Glomerular visceral epithelial cell (primary cell): ENCODE results near the gene VWDE.
"Not testable (repeated sequence)": the region's sequence is repeated elsewhere in the genome, so short reads cannot be mapped to it uniquely, and the experiment has no call there.

Experiments
- DNase-seq: peaks from one replicate; pipeline ENCODE4 v3.0.0-alpha.2; 2016; ENCODE audit errors: extremely low spot score

The VWDE gene

DNA sequence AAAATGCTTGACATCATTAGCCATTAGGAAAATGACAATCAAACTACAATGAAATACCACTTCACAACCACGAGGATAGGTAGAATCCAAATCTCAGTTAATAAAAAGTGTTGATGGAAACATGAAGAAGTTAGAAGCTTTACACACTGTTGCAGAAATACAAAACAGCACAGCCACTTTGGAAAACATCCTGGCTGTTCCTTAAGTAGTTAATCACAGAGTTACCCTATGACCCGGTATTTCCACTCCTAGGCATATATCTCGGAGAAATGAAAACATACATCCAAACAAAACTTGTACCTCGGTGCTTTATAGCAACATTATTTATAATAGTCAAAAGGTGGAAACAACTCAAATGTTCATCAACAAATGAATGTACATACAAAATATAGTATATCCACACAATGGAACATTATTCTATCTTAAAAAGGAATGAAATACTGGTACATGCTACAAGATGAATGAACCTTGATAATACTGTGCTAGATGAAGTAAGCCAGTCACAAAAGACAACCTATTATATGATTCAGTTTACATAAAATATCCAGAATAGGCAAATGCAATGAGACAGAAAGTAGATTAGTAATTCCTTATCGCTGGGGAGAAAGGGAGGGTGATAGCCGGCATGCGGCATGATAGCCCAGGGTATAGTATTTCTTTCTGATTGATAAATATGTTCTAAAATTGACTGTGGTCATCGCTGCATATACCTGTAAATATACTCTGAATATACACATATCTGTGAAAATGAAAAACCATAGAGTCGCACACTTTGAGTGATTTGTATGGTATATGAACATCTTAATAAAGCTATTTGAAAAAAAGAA is 1.9 kb downstream of the VWDE start:
- no peak for DNase-seq

DNA sequence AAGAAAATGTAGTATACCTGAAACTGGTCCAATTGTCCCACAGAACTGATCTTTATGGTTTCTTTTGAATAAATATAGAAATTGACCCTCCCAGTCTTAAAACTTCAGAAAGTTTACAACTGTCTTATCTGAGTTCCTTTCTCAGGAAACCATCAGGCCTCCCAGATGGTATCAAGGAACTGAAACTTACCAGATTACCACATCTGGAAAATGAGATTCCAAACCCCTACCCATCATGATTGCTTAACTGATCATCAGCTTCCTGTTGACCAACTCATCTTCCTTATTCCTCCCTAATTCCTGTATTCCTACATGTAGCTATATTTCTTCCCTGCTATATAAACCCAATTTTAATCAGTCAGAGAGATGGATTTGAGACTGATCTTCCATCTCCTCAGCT is 5.5 kb downstream of the VWDE start:
- DNase-seq = no peak

DNA sequence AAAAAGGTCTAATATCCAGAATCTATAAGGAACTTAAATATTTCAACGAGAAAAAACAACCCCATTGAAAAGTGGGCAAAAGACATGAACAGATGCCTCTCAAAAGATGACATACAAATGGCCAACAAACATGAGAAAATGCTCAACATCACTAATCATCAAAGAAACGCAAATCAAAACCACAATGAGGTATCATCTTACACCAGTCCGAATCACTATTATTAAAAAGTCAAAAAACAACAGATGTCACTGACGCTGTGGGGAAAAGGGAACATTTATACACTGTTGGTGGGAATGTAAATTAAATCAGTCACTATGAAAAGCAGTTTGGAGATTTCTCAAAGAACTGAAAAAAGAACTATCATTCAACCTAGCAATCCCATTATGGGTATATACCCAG is 6.0 kb downstream of the VWDE start:
- DNase-seq = no peak

DNA sequence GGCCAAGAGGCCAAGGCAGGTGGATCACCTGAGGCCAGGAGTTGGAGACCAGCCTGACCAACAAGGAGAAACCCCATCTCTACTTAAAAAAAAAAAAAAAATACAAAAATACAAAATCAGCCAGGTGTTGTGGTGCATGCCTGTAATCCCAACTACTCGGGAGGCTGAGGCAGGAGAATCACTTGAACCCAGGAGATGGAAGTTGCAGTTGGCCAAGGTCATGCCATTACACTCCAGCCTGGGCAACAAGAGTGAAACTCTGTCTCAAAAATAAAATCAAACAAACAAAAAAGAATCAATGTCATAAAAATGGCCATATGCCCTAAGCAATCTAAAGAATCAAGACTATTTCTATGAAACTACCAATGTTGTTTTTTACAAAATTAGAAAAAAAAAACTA is 7.0 kb downstream of the VWDE start:
- DNase-seq = not testable (repeated sequence)

DNA sequence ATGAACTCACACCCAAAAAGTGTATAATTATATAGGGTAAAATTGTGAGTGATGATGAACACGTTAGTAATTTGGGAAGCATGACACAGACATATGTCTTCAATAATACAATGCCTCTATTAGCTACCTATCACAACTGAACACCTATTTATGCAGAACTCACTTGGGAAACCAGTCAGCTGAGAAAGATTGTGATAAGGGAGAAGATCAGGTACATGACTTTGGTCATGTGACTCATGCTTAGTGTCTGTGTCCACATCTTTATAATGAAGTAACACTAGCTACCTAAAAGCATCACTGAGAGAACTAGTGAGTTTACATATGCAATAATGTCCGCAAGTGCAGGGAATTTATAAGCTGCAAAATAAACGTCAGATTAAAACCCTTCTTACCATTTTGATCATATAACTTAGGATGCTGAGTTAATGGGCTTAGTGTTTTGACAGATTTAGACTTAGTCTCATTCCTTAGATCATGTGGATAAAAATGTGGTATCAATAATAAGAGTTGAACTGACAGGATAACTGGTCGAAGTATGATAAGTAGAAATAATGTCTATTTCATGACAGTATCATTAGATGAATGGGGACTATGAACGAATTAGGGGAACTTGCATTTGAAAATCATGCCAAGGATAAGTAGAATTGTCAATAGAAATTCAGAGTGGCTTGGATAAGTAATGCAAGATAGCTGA is 11.6 kb downstream of the VWDE start:
- DNase-seq = no peak

DNA sequence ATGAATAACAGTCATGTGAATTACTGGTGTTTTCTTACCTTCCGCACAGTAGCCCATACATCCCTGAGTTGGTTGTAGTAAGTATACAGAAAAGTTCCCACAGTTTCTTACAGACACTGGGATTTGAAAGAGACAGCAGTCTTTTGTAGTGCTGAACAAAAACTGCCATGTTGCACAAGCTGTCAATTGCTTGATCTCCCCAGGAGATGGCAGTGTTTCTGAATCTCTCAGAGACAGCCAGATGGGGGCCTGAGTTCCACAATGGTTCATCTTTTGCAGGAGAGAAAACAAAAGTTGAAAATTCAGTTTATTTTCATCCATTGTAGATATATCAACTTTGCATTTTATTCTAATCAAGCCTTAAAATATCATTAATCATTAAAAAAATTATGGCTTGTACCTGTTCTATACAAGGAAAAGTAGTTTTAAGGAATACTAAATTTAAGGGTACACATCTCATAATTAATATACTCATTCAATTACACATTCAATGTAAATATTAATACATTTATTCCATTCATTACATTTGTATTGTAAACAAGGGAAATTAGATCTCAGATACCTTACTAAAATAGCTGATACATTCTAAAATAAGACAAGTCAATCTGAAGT is 14.5 kb downstream of the VWDE start:
- peak; percentile 53 for DNase-seq

DNA sequence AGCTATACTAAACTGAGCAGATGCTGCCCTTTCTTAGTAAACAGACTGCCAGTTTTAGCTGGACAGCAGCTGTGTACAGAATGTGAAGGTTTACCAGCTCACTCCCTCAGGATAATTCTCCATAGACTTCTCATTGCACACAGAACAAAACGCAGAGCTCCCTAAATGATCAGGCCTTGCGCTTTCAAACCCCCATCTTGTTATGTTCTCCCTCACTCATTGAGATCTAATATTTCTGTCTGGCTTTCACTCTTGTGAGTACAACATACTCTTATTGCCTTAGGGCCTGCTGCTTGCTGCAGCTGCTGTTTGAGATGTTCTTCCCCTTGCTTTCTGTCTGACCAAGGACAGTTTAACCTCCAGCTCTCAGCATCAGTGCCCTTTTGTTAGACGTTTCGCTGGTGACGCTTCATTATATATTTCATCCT is 17.3 kb downstream of the VWDE start:
- no peak for DNase-seq

DNA sequence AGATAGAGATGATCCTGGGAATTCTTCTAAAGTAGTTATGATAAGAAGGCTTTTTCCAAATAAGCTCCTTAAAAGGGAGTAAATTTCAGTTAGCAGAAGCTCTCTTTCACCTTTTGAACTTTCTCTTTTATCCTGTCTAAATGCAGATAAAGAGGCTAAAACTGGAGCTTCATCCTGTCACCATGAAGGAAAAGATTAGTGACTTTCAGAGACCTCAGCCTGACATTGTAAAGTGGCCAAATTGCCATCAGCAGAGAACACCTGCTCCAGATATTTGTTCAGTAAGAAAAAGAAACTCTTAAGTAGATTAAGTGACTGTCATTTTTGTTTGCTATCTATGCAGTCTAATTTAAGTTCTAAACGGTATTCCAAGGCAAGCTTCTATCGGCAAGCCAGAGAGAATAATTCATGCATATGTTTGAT is 18.3 kb downstream of the VWDE start:
- DNase-seq = no peak

DNA sequence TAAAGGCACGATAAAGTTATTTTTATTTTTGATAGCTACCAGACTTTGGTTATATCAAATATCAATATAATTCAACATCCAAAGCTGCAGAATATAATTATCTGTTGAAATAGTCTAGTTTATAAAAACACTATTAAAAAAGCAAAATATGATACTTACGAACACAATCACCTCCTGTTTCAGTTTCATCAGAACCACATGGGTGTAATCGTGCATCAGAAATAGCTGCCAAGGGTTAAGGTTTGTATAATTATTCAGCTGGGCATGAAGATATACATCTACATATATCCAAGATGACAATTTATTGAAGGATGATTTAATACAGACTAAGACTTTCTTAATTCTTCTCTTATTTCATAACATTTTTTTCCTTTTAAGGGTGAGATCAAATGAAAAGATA is 20.3 kb downstream of the VWDE start:
- no peak for DNase-seq

DNA sequence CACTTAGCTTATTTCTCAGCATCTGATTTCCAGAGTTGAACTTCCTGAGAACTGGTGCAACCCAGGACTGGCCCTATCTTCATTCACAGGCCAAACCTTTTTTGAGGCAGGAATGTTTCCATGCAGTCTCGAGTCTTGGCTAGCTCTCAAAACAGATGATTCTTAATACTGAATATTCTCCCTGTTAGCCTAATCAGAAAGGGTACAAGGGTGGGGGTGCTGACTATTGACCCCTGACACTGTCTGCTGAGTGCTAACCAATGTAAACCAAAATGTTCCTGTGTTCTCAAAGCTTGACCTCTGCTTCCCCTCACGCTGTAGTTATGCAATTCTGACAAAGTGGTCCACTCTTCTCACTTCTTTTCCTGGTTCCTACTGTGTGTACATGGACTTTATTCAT is 25.3 kb downstream of the VWDE start:
- DNase-seq = no peak

DNA sequence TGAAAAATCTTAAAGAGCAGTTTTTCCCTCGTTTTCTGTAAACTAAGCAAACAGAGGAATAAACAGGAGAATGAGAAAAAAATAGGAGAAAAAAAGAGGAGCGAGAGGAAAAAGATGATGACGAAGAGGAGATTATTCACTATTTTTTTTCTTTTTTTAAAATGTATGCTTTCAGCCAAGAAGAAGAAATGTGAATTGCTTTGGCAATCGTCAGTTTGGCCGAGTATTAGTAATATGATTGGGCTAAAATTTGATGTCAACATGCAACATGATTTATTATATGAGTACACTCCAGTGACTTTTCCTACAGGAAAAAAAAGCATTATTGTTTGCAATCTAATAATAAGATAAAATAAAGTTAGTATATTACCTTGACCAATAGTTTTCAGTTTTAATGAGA is 26.3 kb downstream of the VWDE start:
- DNase-seq = no peak

DNA sequence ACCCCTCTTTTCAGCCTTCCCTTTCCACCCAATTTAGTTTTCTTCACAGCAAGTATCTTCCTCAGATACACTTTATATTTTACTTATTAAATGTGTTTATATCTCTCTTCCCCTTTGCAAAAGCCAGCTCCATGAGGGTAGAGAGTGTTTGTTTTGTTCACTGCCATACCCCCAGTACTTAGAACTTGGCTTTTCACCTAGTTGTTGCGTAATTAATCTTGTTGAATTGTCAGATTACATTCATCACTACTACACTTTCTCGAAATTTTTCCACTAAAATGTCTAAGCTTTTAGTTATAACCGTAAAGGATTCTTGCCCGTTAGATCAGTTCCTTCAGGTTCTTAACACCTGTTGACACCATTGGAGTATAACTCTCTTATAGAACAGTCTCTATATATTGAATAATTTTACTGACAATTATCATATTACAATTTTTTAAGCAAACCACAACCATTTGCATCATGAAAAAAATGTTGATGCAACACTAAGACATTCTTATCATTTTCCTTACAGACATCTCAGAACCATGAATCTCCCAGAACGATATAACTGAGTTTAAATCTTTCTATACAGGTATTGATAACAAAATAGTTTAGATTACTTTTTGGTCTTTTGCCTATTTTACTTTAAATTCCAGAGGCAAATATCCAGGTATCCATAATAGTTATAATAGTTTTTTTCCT is 29.9 kb downstream of the VWDE start:
- no peak for DNase-seq

DNA sequence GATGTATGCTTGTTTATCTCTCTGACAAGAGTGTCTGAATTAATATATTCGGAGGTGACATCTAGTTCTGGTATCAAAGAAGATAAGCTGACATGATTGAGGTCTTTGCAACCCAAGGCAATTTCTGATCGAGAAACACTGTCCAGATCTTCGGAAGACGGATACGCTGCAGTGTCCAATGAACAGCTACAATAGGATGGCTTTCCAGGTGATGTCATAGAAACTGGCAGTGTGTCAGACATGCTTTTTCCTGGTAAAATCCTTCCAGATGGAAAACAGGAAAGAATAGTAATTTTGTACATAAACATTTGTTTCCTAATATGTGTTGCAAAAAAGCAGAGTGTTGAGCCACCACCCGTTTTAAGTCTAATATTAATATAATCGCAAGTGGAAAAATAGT is 33.4 kb downstream of the VWDE start:
- no peak for DNase-seq

DNA sequence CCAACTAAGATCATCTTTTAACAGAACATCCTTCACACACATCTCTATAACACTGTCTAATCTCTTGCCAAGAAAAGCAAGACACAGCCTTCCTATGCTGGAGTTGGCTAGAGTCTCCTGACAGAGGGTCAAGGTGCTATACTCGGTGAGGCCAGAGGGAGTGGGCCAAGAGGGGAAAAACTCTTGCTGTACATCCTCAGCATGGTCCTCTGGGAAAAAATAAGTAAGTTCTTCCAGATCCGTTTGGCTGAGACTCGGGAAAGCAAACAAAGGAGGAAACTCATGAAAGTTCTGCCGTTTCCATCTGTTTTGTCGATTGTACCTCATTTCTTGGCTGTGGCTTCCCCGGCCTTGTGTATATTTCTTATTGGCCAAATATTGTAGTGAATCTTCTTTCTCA is 33.9 kb downstream of the VWDE start:
- DNase-seq = no peak

DNA sequence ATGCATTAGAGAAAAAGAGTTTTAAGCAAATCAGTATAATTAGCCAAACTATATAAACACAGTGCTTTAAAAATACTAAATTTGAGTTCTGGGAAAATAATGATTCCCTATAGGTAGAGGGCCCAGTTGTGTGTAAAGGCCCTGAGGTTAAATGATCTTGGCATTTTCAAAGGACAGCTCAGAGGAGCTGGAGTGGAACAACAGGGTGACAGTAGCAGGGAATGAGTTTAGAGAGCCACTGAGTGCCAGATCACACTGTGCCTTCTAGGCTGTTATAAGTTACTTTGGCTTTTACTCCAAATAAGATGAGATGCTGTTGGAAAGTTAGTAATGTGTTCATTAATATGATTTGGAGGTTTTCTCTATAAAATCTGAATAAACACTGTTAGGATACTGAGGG is 34.6 kb downstream of the VWDE start:
- DNase-seq = no peak

DNA sequence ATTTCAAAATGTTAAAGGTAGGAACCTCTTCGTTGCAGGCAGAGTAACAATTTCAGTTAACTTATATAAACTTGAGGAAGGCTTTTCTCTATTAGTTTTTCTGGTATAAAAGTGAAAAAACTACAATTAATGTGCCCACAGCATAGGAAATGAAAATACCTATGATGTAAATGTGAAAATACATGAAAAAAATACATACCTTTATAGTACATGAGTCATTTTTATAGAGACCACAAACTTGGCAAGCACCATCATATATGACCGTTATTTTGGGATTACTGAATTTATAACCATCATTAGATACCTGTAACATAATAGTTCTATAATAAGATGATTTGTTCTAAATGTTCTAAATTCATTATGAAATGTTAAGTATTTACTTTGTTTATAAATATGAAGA is 42.7 kb downstream of the VWDE start:
- no peak for DNase-seq

DNA sequence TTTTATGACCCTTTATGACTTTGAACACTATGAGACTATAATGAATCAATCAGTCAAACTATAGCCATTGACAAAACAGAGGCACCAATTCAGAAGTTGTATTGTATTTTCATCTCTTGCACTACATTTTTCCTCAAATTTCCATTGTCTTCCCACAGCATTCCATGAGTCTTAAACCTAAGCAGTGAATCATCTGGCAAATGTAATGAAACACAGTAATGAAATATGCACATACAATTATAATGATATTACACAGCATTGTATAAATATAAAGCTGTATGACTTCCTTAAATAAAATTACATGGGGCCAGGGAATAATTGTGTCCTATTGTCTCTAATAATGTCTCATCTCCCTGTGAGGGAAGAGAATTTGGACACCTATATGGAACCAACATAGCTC is 45.0 kb downstream of the VWDE start:
- DNase-seq = no peak

DNA sequence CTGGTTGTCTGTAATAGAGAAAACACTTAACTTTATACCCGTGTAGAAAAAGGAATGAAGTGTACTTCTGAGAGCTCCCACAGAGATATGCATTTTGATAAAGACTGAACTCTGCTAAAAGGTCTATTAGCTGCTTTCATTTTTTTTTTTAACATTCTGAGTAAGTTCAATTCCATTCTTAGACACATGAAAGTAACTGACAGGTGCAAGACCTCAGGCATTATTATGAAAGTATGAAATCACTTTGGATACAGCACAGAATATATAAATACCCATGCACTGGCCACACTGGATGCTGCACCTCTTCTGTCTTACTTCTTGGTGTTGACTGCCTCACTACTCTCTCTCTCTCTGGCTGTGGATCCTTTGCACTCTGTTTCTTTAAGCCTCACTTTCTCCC is 46.2 kb downstream of the VWDE start:
- DNase-seq = no peak

DNA sequence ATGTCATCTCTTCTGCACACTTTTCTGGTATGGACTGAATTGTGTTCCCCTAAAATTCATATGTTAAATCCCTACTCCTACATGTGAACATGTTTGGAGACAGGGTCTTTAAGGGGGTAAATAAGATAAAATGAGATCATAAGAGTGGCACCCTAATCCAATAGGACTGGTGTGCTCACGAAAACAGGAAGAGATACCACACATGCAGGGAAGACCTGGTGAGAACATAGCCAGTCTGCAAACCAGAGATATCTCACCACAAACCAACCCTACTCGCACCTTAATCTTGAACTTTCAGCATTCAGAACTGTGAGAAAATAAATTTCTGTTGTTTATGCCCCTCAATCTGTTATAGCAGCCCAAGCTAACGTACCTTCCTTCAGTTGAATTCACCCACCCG is 51.8 kb downstream of the VWDE start:
- no peak for DNase-seq

DNA sequence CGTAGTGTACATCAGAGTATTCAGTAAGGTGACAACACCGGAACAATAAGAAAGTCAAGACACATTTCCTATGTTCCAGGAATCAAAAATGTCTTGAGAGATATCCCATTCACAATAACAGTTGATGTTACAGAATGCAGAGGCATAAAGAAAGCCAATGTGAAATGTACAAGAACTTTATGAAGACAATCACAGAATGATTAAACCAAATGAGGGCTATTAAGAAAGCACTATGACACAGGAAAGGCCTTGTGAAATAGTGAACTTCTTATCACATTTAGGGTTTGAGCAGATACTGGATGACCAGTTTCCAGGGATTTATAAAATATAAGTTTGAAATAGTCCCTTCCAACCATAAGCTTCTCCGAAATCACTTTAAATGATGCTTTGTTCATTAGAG is 52.7 kb downstream of the VWDE start:
- no peak for DNase-seq

DNA sequence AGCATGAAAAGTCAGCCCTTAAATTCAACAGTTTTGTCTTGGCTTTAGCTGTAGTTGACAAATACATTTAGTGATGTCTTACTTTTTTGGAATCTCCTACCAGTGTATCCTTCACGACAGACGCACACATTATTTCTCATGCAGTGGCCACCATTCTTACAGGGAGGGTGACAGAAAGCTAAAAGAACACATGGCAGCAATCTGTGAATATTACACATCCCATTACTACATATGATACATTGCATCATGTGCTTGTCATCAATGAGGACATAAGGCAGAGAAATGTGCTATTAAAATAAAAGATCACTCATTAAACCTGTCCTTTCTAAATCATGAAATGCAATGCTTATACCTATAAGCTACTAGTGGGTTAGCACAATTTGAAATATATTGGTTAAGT is 66.6 kb downstream of the VWDE start:
- DNase-seq = no peak
